GM15510 (cell line): ENCODE measurements around the gene MAPK7.

Experiments used
- POLR2A ChIP-seq: IDR thresholded peaks from 3 replicates; pipeline ENCODE4 v1.6.1; 2011; ENCODE audit warnings: borderline replicate concordance; ENCODE audit not compliant: insufficient read length; ENCODE audit errors: extremely low read depth

MAPK7 gene

DNA sequence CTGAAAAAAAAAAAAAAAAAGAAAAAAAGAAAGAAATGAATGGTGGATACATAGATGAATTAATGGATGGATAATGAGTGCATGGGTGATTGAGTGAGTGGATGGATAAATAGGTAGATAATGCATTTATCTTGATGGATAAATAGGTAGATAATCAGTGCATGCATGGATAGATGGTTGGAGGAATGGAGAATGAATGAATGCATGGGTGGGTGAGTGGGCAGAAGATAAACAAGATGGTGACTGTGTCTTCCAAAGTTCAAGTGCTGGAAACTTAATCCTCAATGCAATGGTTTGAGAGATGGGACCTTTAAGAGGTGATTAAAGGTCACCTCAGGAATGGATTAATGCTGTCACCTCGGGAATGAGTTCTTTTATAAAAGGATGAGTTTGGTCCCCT, 26.0 kb downstream of the MAPK7 start:
- no peak for TF ChIP-seq POLR2A

DNA sequence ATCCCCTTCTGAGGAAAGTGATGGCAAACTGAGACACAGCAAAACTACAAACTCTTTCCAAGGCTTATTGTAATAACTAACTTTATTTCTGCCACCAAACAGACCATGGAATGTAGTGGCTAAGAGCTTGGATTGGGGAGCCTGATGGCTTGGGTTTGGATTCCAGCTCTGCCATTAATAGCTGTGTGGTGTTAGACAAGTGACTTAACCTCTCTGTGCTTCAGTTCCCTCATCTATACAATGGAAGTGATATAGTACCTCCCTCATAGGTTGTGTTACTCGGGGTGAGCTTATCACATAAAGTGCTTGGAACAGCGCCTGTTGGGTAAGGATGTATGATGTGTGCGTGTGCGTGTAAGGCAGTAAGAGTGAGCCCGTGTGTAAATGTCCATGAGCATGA, 26.8 kb downstream of the MAPK7 start:
- no peak for TF ChIP-seq POLR2A

DNA sequence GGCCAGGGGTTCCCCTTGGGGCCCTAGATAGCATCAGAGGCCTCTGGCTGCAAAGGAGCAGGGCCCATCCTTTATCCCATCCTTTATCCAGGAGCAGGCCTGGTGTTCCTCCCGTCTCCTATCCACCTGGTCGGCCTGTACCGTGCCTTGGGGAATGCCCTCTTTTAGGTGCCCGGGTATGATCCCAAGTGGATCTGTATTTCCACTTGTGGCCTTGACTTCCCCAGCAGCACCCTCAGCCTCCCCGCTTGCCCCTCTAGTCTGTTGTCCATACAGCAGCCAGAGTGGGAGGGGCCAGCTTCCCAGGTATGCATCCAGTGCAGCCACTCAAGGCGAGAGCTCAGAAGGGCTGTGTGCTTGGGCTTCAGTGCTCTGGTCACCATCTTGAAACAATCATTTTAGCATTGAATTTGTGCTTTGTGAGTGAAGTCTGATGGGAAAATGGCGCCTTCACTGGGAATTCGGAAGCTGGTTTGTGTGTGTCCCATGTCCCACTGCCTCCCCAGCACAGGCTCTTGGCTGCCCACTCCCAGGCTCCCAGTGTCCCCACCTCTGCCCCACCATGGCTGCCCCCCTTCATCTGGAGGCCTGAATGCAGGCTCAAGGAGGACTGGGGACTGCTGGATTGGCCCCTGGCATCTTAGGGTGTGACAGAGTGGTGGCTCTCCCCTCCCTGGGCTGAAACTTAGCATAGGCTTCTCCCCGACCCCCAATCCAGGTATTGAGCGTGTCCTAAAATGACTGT, 29.5 kb downstream of the MAPK7 start:
- TF ChIP-seq POLR2A = no peak

DNA sequence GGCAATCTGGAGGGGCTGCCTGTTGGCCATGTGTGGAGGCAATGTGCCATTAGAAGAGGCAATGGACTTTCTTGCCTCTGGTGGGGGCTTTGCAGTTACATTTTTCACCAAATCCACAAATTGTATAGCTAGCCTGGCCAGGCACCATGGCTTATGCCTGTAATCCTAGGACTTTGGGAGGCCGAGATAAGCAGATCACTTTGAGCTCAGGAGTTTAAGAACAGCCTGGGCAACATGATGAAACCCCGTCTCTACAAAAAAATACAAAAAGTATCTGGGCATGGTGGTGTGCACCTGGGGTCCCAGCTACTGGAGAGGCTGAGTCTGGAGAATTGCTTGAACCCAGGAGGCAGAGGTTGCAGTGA, 30.0 kb downstream of the MAPK7 start:
- no peak for TF ChIP-seq POLR2A

DNA sequence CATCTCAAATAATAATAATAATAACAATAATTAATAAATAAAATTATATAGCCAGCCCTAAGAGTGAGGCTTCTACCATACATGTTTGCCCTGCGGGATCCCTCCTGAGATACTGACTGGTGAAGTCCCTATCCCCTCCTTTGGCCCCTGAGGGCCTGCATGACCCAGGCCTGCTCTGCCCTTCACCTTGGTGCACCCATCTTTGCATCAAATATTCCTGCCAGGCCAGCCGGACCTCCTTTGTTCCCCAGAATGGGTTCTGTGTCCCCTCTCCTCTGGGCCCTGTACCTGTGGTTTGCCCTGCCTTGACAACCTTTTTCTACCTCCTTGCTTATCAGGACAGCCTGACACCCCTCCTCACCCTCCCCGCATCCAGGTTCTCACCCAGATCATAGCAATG, 30.8 kb downstream of the MAPK7 start:
- no peak for TF ChIP-seq POLR2A

DNA sequence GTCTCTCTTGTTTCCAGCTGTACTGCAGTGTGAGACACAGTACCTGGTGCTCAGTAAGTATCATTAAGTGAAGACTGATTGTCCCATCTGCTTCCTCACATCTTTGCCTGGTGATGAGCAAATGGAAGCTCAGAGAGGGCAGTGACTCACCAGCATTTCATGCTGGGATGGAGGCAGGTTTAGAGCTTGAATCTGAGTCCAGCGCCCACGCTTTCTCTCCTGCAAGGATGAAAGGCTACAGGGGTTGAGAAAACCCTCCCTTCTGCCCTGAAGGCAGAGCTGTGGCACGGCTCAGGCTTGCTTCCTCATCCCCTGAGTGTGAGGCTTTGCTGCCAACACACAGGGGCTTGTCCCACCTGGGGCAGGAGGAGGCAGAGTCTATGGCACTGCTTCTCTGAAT, 31.2 kb downstream of the MAPK7 start:
- TF ChIP-seq POLR2A = no peak

DNA sequence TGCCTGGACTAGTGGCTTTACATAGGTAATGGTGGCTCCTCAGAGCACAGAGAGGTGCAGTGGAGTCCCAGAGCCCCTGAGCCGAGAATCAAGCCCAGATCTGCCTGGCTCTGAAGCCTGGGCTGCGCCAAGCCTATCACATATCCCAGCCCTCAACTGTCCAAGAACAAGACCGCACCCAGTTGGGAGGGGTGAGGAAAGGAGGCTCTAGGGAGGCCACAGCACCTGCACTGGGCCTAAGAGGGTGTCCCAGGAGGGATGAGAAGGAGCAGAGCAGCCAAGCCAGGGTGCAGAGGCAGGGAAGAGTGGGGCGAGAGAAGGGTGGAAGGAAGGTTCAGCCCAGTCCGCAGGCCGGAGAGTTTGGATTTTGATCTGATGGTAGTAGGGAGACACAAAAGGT, 31.8 kb downstream of the MAPK7 start:
- no peak for TF ChIP-seq POLR2A

DNA sequence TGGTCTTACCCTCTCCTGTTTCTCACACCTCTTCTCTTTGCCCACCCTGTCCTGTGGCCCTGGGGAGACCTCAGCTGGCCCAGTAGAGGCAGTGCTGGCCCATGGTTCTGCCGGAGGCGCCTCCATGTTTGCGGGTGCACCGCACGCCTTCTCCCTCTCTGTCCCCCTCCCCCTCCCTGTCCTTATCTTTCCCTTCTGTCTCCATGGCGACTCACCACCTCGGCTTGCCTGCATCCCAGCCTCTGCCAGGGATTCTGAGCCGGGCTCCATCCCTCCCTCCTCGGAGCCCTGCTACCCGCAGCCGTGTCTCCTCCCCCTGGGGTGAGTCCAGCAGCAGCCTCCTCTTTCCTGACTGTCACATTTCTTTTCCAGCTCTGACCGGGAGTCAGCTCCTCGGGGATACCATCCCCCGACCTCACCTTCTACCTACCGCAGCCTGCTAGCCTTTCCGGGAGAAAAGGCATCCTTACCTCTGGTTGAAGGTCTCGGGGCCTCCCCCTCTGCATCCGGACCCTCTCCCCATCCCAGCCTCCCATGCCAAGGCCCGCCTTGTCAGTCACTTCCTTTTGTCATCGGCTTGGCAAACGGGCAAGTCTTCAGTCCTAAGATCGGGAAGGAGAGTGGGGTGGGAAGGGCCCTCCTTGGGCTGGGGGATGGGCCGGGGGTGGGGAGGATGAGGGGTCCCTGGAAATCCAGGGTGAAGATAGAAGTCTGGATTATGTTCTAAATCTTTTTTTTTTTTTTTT, 32.8 kb downstream of the MAPK7 start, which contains the start of gene RNF112:
RNF112 (plus strand) TSS at position 358 of the 746 bp plus-strand sequence; CDS start at position 535, 177 bp downstream.
- TF ChIP-seq POLR2A = no peak

DNA sequence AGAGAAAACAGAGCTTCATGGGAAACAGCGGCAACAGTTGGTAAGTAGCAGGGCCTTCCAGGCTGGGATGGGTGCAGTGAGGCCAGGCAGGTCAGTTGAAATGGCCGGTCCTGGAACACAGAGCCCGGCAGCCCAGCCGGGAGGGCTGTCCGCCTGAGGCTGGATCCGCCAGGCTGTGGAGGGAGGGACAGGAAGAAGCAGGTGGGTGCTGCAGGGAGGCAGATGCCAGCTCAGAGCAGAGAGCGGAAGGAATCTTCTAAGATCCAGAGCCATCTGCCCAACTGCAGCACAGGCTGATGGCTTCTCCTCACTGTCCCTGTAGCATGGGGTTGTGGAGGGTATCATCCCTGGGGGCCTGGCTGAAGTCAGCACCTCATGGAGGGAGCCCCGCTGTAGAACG, 33.3 kb downstream of the MAPK7 start:
- no peak for TF ChIP-seq POLR2A

DNA sequence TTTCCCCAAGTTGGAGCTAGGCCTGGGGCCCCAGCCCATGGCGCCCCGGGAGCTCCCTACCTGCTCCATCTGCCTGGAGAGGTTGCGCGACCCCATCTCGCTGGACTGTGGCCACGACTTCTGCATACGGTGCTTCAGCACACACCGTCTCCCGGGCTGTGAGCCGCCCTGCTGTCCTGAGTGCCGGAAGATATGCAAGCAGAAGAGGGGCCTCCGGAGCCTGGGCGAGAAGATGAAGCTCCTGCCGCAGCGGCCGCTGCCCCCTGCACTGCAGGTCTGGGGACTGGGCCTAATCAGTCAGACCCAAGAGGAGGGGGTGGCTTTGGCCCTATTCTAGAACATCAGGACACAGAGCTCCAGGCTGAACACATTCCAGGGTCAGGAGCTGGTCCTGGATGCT, 34.2 kb downstream of the MAPK7 start:
- TF ChIP-seq POLR2A = no peak

DNA sequence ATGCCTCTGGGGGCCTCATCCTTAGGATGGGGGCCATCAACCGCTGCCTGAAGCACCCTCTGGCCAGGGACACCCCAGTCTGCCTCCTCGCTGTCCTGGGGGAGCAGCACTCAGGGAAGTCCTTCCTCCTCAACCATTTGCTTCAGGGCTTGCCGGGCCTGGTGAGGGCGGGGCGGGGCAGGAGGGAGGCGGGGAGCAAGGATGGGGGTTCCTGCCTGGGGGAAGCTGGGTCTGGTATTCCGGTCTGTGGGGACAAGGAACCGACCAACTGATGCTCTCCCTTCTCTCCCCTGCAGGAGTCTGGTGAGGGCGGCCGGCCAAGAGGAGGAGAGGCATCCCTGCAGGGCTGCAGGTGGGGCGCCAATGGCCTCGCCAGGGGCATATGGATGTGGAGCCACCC, 34.7 kb downstream of the MAPK7 start:
- TF ChIP-seq POLR2A = no peak

DNA sequence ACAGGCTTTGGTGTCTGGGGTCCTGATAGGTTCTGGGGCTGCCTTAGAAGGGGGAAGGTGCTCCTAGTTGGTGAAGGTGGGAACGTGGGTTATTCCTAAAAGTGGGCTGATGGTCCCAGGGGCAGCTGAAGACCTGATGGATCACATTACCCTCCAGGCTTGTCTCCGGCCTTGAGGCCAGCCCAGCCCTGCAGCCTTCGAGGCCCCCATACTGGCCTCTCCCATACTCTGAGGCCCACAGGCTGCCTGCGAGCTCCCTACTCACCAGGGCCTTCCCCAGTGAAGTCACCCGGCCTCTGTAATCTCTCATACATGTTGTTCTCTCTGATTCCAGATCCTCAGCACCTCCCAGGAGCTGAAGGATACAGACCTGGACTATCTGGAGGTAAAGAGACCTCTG, 35.5 kb downstream of the MAPK7 start:
- TF ChIP-seq POLR2A = no peak

DNA sequence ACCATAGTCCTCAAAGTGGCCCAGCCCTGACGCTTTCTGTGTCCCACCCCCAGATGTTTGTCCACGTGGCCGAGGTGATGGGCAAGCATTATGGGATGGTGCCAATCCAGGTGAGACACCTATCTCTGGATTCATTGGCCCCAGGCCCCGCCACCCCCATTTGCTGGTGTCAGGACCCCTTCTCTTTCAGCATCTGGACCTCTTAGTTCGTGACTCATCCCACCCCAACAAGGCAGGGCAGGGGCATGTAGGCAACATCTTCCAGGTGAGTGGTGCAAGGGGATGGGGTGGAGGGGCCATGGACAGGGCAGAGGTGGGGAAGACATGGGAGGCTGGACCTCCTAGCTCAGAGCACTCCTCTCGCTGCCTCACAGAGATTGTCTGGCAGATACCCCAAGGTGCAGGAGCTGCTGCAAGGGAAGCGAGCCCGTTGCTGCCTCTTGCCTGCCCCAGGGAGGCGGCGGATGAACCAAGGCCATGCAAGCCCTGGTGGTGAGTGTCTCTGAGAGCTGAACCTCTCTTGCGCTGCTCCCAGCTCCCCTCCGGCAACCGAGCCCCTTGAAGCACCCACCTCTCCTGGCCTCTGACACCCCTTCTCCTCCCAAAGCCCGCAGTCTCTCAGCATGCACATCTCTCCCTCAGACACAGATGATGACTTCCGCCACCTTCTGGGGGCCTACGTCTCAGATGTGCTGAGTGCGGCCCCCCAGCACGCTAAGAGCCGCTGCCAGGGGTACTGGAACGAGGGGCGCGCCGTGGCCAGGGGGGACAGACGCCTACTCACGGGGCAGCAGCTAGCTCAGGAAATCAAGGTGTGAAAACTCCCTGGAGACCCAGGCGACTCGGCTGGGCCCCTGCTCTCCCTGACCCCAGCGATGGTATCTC, 36.3 kb downstream of the MAPK7 start:
- no peak for TF ChIP-seq POLR2A

DNA sequence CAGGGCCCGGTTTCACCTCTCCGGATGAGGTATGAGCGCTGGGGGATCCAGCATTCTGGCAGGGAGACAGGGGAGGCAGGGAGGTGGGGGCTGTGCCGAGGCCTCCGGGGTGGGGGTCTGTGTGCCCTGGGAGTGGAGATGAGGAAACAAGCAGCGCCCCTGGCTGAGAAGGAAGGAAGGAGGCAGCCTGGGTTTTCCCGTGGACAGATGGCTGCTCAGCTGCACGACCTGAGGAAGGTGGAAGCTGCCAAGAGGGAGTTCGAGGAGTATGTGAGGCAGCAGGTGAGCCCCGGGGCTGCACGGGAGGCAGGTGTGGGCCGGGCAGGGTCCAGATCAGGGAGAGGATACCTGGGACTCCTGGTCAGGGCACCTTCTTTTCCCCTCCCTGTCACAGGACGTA, 37.0 kb downstream of the MAPK7 start:
- no peak for TF ChIP-seq POLR2A
